GM12878 (cell line): ENCODE data around the gene KRTAP3-3. TPM values are rescaled to one million over a fixed set of nuclear protein-coding genes. Genes with fewer than 3 reads are reported as not detected.

Experiments used
- ATAC-seq: fragments of 200-7000 bp; cut with Tn5 transposase; 3 replicates; pipeline ENCODE4 v1.9.1; 2020; ENCODE audit warnings: mild to moderate bottlenecking, moderate library complexity
- BruUV-seq: library from RNA; stranded (reverse); fragments of 400-500 nt; replicated peaks from 2 replicates; lab custom pipeline; 2021; lab: Mats Ljungman, UMichigan
- CTCF ChIA-PET: fragments of 300-600 bp; sonication (Branson Sonifier 250); formaldehyde crosslinking; extraction: SDS; loops from one replicate; lab custom pipeline; 2021; ENCODE audit warnings: inconsistent platforms; lab: Yijun Ruan, JAX
- POLR2A ChIA-PET: fragments of 350-600 bp; formaldehyde crosslinking; extraction: SDS; loops from one replicate; lab custom pipeline; 2021; ENCODE audit warnings: inconsistent platforms; lab: Charles Lee
- RAD21 ChIA-PET: fragments of 300-600 bp; sonication (Branson Sonifier 250); formaldehyde crosslinking; loops from one replicate; lab custom pipeline; 2023; ENCODE audit warnings: antibody characterized with exemption; ENCODE audit not compliant: unreplicated experiment; lab: Charles Lee
- SMC1A ChIA-PET: fragments of 300-600 bp; sonication (Branson Sonifier 250); formaldehyde crosslinking; loops from one replicate; lab custom pipeline; 2023; ENCODE audit not compliant: unreplicated experiment, uncharacterized antibody; lab: Charles Lee
- DNase-seq: peaks from one replicate; pipeline ENCODE4 v3.0.0-alpha.2; 2011; ENCODE audit warnings: low read depth, low spot score
- FAIRE-seq: peaks from 3 replicates; lab custom pipeline; 2011; peaks lifted over from hg19 to GRCh38; lab: Jason Lieb, UNC
- H2AFZ ChIP-seq: 2 replicates; pipeline ENCODE4 v1.6.0; 2011; ENCODE audit warnings: low read depth, low read length, control low read depth; ENCODE audit not compliant: control insufficient read depth
- H3K27ac ChIP-seq: 2 replicates; pipeline ENCODE4 v1.5.1; 2011; ENCODE audit warnings: control low read depth; ENCODE audit not compliant: control insufficient read depth, insufficient read depth
- H3K27me3 ChIP-seq, 2 experiments: replicated peaks in 1 of 2; 2 replicates each; pipeline versions ENCODE4 v1.6.0 to v1.6.1; 2011; ENCODE audit warnings: low read length in 1 of 2; ENCODE audit not compliant: control insufficient read depth in 2 of 2, insufficient read depth in 2 of 2
- H3K36me3 ChIP-seq, 2 experiments: 2 replicates each; pipeline ENCODE4 v1.5.1; 2011; ENCODE audit warnings: low read length in 1 of 2; ENCODE audit not compliant: control insufficient read depth in 2 of 2, insufficient read depth in 2 of 2
- H3K4me1 ChIP-seq: 2 replicates; pipeline ENCODE4 v1.6.1; 2011; ENCODE audit warnings: mild to moderate bottlenecking, low read length, moderate library complexity, mixed read lengths; ENCODE audit not compliant: control insufficient read depth, insufficient read depth
- H3K4me2 ChIP-seq: 2 replicates; pipeline ENCODE4 v1.6.0; 2011; ENCODE audit warnings: control low read depth; ENCODE audit not compliant: control insufficient read depth, insufficient read depth
- H3K4me3 ChIP-seq: fragments of 200-600 bp; sonication (generic); 2 replicates; pipeline ENCODE4 v1.5.1; 2016
- H3K79me2 ChIP-seq: 2 replicates; pipeline ENCODE4 v1.6.0; 2011; ENCODE audit warnings: low read length; ENCODE audit not compliant: control insufficient read depth, insufficient read depth
- H3K9ac ChIP-seq: 2 replicates; pipeline ENCODE4 v1.8.0; 2011; ENCODE audit warnings: low read length, control low read depth, mixed read lengths; ENCODE audit not compliant: control insufficient read depth, insufficient read depth
- H3K9me3 ChIP-seq: replicated peaks from 3 replicates; pipeline ENCODE4 v1.5.1; 2011; ENCODE audit warnings: mild to moderate bottlenecking, low read length; ENCODE audit not compliant: control insufficient read depth, insufficient read depth
- H4K20me1 ChIP-seq: 2 replicates; pipeline ENCODE4 v1.6.0; 2011; ENCODE audit not compliant: control insufficient read depth, insufficient read depth
- ATF3 ChIP-seq: IDR thresholded peaks from 2 replicates; pipeline ENCODE4 v1.6.1; 2011; ENCODE audit warnings: low read depth, mild to moderate bottlenecking, low read length, moderate library complexity, borderline replicate concordance; ENCODE audit errors: extremely low read depth
- CHD2 ChIP-seq: IDR thresholded peaks from 2 replicates; pipeline ENCODE4 v1.6.1; 2011; ENCODE audit warnings: low read depth, low read length, improper control_type of control experiment, borderline replicate concordance
- CHD4 ChIP-seq: fragments of 200-600 bp; sonication (generic); IDR thresholded peaks from 2 replicates; pipeline ENCODE4 v1.6.1; 2016; ENCODE audit warnings: mild to moderate bottlenecking
- FOXM1 ChIP-seq: IDR thresholded peaks from 2 replicates; pipeline ENCODE4 v1.6.1; 2012; ENCODE audit warnings: low read depth, mild to moderate bottlenecking, inconsistent platforms, low read length, moderate library complexity
- NFYA ChIP-seq: IDR thresholded peaks from 2 replicates; pipeline ENCODE4 v1.6.1; 2011; ENCODE audit warnings: low read depth, mild to moderate bottlenecking, low read length, improper control_type of control experiment, borderline replicate concordance
- POLR2AphosphoS2 ChIP-seq: IDR thresholded peaks from 2 replicates; pipeline ENCODE4 v1.6.1; 2011; ENCODE audit warnings: low read depth, mild to moderate bottlenecking, low read length, improper control_type of control experiment, moderate library complexity
- RCOR1 ChIP-seq: conservative IDR thresholded peaks from 2 replicates; pipeline ENCODE4 v1.6.1; 2012; ENCODE audit warnings: low read depth, low read length, improper control_type of control experiment
- ZBED1 ChIP-seq: IDR thresholded peaks from 2 replicates; pipeline ENCODE4 v1.6.1; 2016; ENCODE audit warnings: borderline replicate concordance
- WGBS: methylation state at CpG from one replicate; pipeline ENCODE4 v1.1.6; 2016; ENCODE audit warnings: low lambda C conversion rate; ENCODE audit not compliant: insufficient replicate concordance, insufficient coverage; ENCODE audit errors: missing lambda C conversion rate; 5-methylcytosine and 5-hydroxymethylcytosine counted together
- in situ Hi-C: fragments of 300-500 bp; cut with MboI; formaldehyde crosslinking; loops from 9 replicates; pipeline ENCODE4 v1.14.3; 2018; ENCODE audit warnings: mixed read lengths
- intact Hi-C: fragments of 100-400 bp; cut with micrococcal nuclease; formaldehyde crosslinking; loops from one replicate; pipeline ENCODE4 v1.14.2; 2022; ENCODE audit not compliant: unreplicated experiment
- polyA plus RNA-seq, 11 experiments: library from polyadenylated mRNA; depleted of rRNA in 4 of 11; unstranded in 6 of 11; stranded (reverse) in 5 of 11; fragments of >200 nt; fragmentation: Nextera tagmentation in 4 of 11; fragmentation: Illumina TruSeq in 1 of 11; extraction: Ambion mirVana in 4 of 11; extraction: Trizol in 1 of 11; gene quantifications; 1 replicate in 1 of 11; 2 replicates in 10 of 11; pipeline versions ENCODE4 v1.2.1 to v1.2.3, GENCODE V29; 2011 to 2016; ENCODE audit warnings: inconsistent platforms in 2 of 11, missing spikeins in 2 of 11, low read depth in 1 of 11
- total RNA-seq, 4 experiments: library from RNA; depleted of rRNA in 3 of 4; stranded (reverse); fragments of >200 nt in 3 of 4; fragmentation: Illumina TruSeq in 1 of 4; extraction: Trizol in 1 of 4; gene quantifications; 2 replicates each; pipeline versions ENCODE4 v1.2.1 to v1.2.3, GENCODE V29; 2013 to 2021

KRTAP3-3 gene
- total and polyA plus RNA-seq, 10 of the 15 experiments (the other 5 are each of a cell fraction or from before 2014, with no cell fraction given), result not detected

- no peak for FAIRE-seq
- BruUV-seq, result no TSS peak
- TF ChIP-seq ZBED1 (no peak), NFYA (no peak), ATF3 (no peak), CHD4 (no peak), FOXM1 (no peak), RCOR1 (no peak), CHD2 (no peak), POLR2AphosphoS2 (no peak)
- Histone ChIP-seq H3K27me3 (0 out of 4 replicates have a peak, but pooled peaks cover 0 to 3% of the 10 kb centered on the region in 2 experiments), H3K9ac (no peak within 1 kb of the TSS), H3K4me1 (no peaks in the 10 kb centered on the region), H3K9me3 (no peaks in the 10 kb centered on the region), H3K79me2 (no peaks in the 10 kb centered on the region), H3K4me2 (no peak within 1 kb of the TSS), H4K20me1 (no peaks in the 10 kb centered on the region), H3K27ac (no peak within 1 kb of the TSS), H2AFZ (no peak within 1 kb of the TSS), H3K36me3 (no peaks in the 10 kb centered on the region), H3K4me3 (no peak within 1 kb of the TSS)
- CTCF ChIA-PET, result interaction anchor here (0.9 to 1.7 kb wide), 2 partner anchors 10 to 633 kb away, joined by 3 to 4 read pairs; no protein-coding TSS in a partner anchor
- in situ Hi-C loops (no loop called here), intact Hi-C loops (no loop called here)
- RAD21 ChIA-PET, result no interaction called here
- SMC1A ChIA-PET, result interaction anchor here (1.1 kb wide), 1 partner anchor 34 kb away, joined by 3 read pairs; no protein-coding TSS in a partner anchor
- no peak for DNase-seq
- ATAC-seq, result no peak
- 17% methylated on average over 12 of the region's 12 CpGs for WGBS
- POLR2A ChIA-PET, result no interaction called here
Observed at GRCh38 chr17:41029633-41030245, 35.8 kb upstream of the KRTAP3-3 start, which contains the start of gene KRTAP1-4. Gene KRTAP1-4, minus strand, starts transcription at chr17:41030195. Its CDS starts 117 bp downstream, at chr17:41030078.
